Esophagus (tissue), 2 donors: ENCODE results near the gene KCNH2. TPM values are rescaled to one million over a fixed set of nuclear protein-coding genes. Genes with fewer than 3 reads are reported as not detected.

Source experiments
- H3K27ac ChIP-seq, 2 donors: one replicate each; pipeline ENCODE4 v1.5.1; 2013; ENCODE audit warnings: low read depth in 2 of 2, mild to moderate bottlenecking in 2 of 2, inconsistent platforms in 1 of 2, low read length in 1 of 2, moderate library complexity in 1 of 2
- H3K27me3 ChIP-seq, 2 donors: one replicate each; pipeline ENCODE4 v1.6.1; 2013; ENCODE audit warnings: low read length in 2 of 2, control low read depth in 1 of 2, mild to moderate bottlenecking in 1 of 2; ENCODE audit not compliant: insufficient read depth in 2 of 2, control insufficient read depth in 1 of 2
- H3K36me3 ChIP-seq, 2 donors: one replicate each; pipeline ENCODE4 v1.6.1; 2013; ENCODE audit warnings: low read length in 1 of 2; ENCODE audit not compliant: control insufficient read depth in 2 of 2, insufficient read depth in 2 of 2
- H3K4me1 ChIP-seq, 2 donors: one replicate each; pipeline ENCODE4 v1.6.1; 2013; ENCODE audit warnings: low read length in 1 of 2; ENCODE audit not compliant: control insufficient read depth in 2 of 2, insufficient read depth in 2 of 2
- H3K4me3 ChIP-seq, 2 donors: one replicate each; pipeline ENCODE4 v1.5.1; 2013; ENCODE audit warnings: low read length in 2 of 2, mild to moderate bottlenecking in 2 of 2, low read depth in 1 of 2, moderate library complexity in 1 of 2
- H3K9me3 ChIP-seq, 2 donors: one replicate each; pipeline ENCODE4 v1.6.1; 2013; ENCODE audit warnings: mild to moderate bottlenecking in 2 of 2, low read depth in 1 of 2, low read length in 1 of 2, moderate library complexity in 1 of 2; ENCODE audit not compliant: control insufficient read depth in 2 of 2, insufficient read depth in 1 of 2
- WGBS, 2 donors: extraction: QIAGEN DNeasy Blood & Tissue Kit; methylation state at CpG; one replicate each; pipeline ENCODE4 v1.1.7; 2013; 5-methylcytosine and 5-hydroxymethylcytosine counted together
- polyA plus RNA-seq, 2 donors: library from polyadenylated mRNA; stranded (reverse); fragments of 200-250 nt; gene quantifications; one replicate each; pipeline ENCODE4 v1.2.3, GENCODE V29; 2013
- donor health status: healthy with polysubstance abuse.
- donor health status: Bipolar disorder and iron deficiency.

KCNH2 gene
- polyA plus RNA-seq, 2 donors, result 0.88 to 2.0 TPM

- no peak overlapping the region for H3K4me3 ChIP-seq
- peaks cover 0 to 3% of the 10 kb centered on the region in 2 donors for H3K27me3 ChIP-seq
- H3K36me3 ChIP-seq, result no peaks in the 10 kb centered on the region
- WGBS, 2 donors, result 54 to 67% methylated on average over 12 of the region's 12 CpGs
- peak overlapping the region in 1 of 2 donors; percentile 58 for H3K27ac ChIP-seq
- peaks cover 6 to 9% of the 10 kb centered on the region in 2 donors for H3K4me1 ChIP-seq
- no peaks in the 10 kb centered on the region for H3K9me3 ChIP-seq
Measured at GRCh38 chr7:150972023-150972468, 6.1 kb downstream of the KCNH2 start.

- WGBS, 2 donors, result 49 to 54% methylated on average over 16 of the region's 16 CpGs
- H3K9me3 ChIP-seq, result no peaks in the 10 kb centered on the region
- H3K27me3 ChIP-seq, result no peaks in the 10 kb centered on the region
- peak overlapping the region in 1 of 2 donors; percentile 22 for H3K27ac ChIP-seq
- no peak overlapping the region for H3K4me3 ChIP-seq
- H3K4me1 ChIP-seq, result peaks cover 6 to 9% of the 10 kb centered on the region in 2 donors
- H3K36me3 ChIP-seq, result no peaks in the 10 kb centered on the region
Measured at GRCh38 chr7:150971242-150972022, 6.7 kb downstream of the KCNH2 start.

- Histone ChIP-seq H3K27ac (no peak overlapping the region), H3K27me3 (no peaks in the 10 kb centered on the region), H3K4me1 (peaks cover 3 to 9% of the 10 kb centered on the region in 2 donors), H3K36me3 (no peaks in the 10 kb centered on the region), H3K4me3 (no peak overlapping the region), H3K9me3 (no peaks in the 10 kb centered on the region)
- 66 to 77% methylated on average over 11 of the region's 11 CpGs for WGBS, 2 donors
Measured at GRCh38 chr7:150970424-150970823, 7.7 kb downstream of the KCNH2 start.

- no peak overlapping the region for H3K27ac ChIP-seq
- H3K36me3 ChIP-seq, result no peaks in the 10 kb centered on the region
- peaks cover 3 to 6% of the 10 kb centered on the region in 2 donors for H3K4me1 ChIP-seq
- no peaks in the 10 kb centered on the region for H3K27me3 ChIP-seq
- peaks cover 0 to 3% of the 10 kb centered on the region in 2 donors for H3K9me3 ChIP-seq
- H3K4me3 ChIP-seq, result no peak overlapping the region
- 71 to 74% methylated on average over 7 of the region's 7 CpGs for WGBS, 2 donors
Measured at GRCh38 chr7:150969475-150969874, 8.6 kb downstream of the KCNH2 start.

- Histone ChIP-seq H3K4me3 (no peak overlapping the region), H3K27me3 (no peaks in the 10 kb centered on the region), H3K27ac (no peak overlapping the region), H3K9me3 (peaks cover 0 to 3% of the 10 kb centered on the region in 2 donors), H3K4me1 (peaks cover under 1 to 1% of the 10 kb centered on the region in 2 donors), H3K36me3 (no peaks in the 10 kb centered on the region)
- 46 to 52% methylated on average over 16 of the region's 16 CpGs for WGBS, 2 donors
Measured at GRCh38 chr7:150968734-150969372, 9.3 kb downstream of the KCNH2 start.

GRCh38 chr7:150968056-150968733 lies 9.9 kb downstream of the KCNH2 start:
- WGBS, 2 donors, result 85 to 88% methylated on average over 15 of the region's 15 CpGs
- no peaks in the 10 kb centered on the region for H3K27me3 ChIP-seq
- no peak overlapping the region for H3K4me3 ChIP-seq
- H3K9me3 ChIP-seq, result peaks cover 0 to 3% of the 10 kb centered on the region in 2 donors
- no peaks in the 10 kb centered on the region for H3K4me1 ChIP-seq
- H3K27ac ChIP-seq, result no peak overlapping the region
- H3K36me3 ChIP-seq, result no peaks in the 10 kb centered on the region

- 66 to 67% methylated on average over 6 of the region's 6 CpGs for WGBS, 2 donors
- no peak overlapping the region for H3K4me3 ChIP-seq
- no peak overlapping the region for H3K27ac ChIP-seq
- H3K27me3 ChIP-seq, result no peaks in the 10 kb centered on the region
- H3K36me3 ChIP-seq, result no peaks in the 10 kb centered on the region
- H3K9me3 ChIP-seq, result peaks cover 0 to 3% of the 10 kb centered on the region in 2 donors
- H3K4me1 ChIP-seq, result no peaks in the 10 kb centered on the region
Measured at GRCh38 chr7:150967349-150967748, 10.8 kb downstream of the KCNH2 start.

- WGBS, 2 donors, result 91 to 95% methylated on average over 1 of the region's 1 CpG
- no peaks in the 10 kb centered on the region for H3K4me1 ChIP-seq
- H3K9me3 ChIP-seq, result peaks cover 0 to 3% of the 10 kb centered on the region in 2 donors
- no peaks in the 10 kb centered on the region for H3K36me3 ChIP-seq
- H3K4me3 ChIP-seq, result no peak overlapping the region
- H3K27me3 ChIP-seq, result no peaks in the 10 kb centered on the region
- no peak overlapping the region for H3K27ac ChIP-seq
Measured at GRCh38 chr7:150966002-150966401, 12.1 kb downstream of the KCNH2 start.

- no peaks in the 10 kb centered on the region for H3K27me3 ChIP-seq
- H3K4me1 ChIP-seq, result no peaks in the 10 kb centered on the region
- H3K27ac ChIP-seq, result no peak overlapping the region
Measured at GRCh38 chr7:150965273-150965830, 12.8 kb downstream of the KCNH2 start.

More at GRCh38 chr7:150965273-150965830, 12.8 kb downstream of the KCNH2 start:
- 67 to 68% methylated on average over 15 to 16 of the region's 16 CpGs for WGBS, 2 donors
- H3K36me3 ChIP-seq, result no peaks in the 10 kb centered on the region
- peaks cover 0 to 3% of the 10 kb centered on the region in 2 donors for H3K9me3 ChIP-seq
- H3K4me3 ChIP-seq, result no peak overlapping the region
